B cell (primary cell): ENCODE results near the gene MAL.

Experiments
- EZH2 ChIP-seq: IDR thresholded peaks from 2 replicates; pipeline ENCODE4 v1.6.1; 2012; ENCODE audit warnings: borderline replicate concordance, low read depth, mild to moderate bottlenecking, moderate library complexity, low read length; ENCODE audit not compliant: insufficient read depth, poor library complexity, severe bottlenecking
- TF ChIP-seq, protein P1 (sequence below): fragments of 200-600 bp; IDR thresholded peaks from one replicate; pipeline ENCODE4 v1.8.0; 2022; ENCODE audit warnings: antibody characterized with exemption, mild to moderate bottlenecking

DNA sequence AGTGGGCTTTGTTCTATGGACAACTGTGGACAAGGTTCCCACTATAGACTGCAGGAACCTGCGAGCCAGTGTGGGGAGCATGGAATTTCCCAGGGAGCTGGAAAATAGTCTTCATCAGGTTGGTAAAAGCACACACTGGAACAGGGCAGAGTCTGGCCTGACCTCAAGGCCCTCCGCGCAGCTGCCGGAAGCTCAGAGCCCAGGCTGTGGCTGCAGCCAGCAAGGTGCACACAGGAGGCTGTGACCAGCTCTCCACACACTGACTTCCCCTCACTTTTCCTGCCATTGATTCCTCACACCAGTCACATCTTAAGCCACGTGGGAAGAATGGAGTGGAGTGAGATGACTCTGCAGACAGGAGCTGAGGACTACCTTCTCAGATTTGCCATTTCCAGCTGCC lies 19.1 kb downstream of the MAL start:
- TF ChIP-seq, protein P1, sequence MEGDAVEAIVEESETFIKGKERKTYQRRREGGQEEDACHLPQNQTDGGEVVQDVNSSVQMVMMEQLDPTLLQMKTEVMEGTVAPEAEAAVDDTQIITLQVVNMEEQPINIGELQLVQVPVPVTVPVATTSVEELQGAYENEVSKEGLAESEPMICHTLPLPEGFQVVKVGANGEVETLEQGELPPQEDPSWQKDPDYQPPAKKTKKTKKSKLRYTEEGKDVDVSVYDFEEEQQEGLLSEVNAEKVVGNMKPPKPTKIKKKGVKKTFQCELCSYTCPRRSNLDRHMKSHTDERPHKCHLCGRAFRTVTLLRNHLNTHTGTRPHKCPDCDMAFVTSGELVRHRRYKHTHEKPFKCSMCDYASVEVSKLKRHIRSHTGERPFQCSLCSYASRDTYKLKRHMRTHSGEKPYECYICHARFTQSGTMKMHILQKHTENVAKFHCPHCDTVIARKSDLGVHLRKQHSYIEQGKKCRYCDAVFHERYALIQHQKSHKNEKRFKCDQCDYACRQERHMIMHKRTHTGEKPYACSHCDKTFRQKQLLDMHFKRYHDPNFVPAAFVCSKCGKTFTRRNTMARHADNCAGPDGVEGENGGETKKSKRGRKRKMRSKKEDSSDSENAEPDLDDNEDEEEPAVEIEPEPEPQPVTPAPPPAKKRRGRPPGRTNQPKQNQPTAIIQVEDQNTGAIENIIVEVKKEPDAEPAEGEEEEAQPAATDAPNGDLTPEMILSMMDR = no peak
- no peak for TF ChIP-seq EZH2
